ENCODE data around the gene LRRK1.

- no peak for TF ChIP-seq CTCF (conservative IDR thresholded peaks at IDR 0.05; ENCODE audit: low read depth in 2 of 2)
- no peak for TF ChIP-seq EZH2phosphoT487 (IDR thresholded peaks at IDR 0.05; ENCODE audit: unreplicated experiment)
- no peak for TF ChIP-seq CREB1 (CRISPR knock-in tag; IDR thresholded peaks at IDR 0.05; ENCODE audit: low read depth)
- no peak for TF ChIP-seq POLR2AphosphoS5 (IDR thresholded peaks at IDR 0.05; ENCODE audit: low read depth)
- TF ChIP-seq, protein P1, sequence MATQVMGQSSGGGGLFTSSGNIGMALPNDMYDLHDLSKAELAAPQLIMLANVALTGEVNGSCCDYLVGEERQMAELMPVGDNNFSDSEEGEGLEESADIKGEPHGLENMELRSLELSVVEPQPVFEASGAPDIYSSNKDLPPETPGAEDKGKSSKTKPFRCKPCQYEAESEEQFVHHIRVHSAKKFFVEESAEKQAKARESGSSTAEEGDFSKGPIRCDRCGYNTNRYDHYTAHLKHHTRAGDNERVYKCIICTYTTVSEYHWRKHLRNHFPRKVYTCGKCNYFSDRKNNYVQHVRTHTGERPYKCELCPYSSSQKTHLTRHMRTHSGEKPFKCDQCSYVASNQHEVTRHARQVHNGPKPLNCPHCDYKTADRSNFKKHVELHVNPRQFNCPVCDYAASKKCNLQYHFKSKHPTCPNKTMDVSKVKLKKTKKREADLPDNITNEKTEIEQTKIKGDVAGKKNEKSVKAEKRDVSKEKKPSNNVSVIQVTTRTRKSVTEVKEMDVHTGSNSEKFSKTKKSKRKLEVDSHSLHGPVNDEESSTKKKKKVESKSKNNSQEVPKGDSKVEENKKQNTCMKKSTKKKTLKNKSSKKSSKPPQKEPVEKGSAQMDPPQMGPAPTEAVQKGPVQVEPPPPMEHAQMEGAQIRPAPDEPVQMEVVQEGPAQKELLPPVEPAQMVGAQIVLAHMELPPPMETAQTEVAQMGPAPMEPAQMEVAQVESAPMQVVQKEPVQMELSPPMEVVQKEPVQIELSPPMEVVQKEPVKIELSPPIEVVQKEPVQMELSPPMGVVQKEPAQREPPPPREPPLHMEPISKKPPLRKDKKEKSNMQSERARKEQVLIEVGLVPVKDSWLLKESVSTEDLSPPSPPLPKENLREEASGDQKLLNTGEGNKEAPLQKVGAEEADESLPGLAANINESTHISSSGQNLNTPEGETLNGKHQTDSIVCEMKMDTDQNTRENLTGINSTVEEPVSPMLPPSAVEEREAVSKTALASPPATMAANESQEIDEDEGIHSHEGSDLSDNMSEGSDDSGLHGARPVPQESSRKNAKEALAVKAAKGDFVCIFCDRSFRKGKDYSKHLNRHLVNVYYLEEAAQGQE (IDR thresholded peaks at IDR 0.05; ENCODE audit: unreplicated experiment) = no peak
- TF ChIP-seq EZH2 (IDR thresholded peaks at IDR 0.05; ENCODE audit: low read depth, unreplicated experiment) = no peak
Measured at GRCh38 chr15:100913961-100914360, 5.2 kb upstream of the LRRK1 start.

Data from GM23338 (cell line).